CD4-positive, CD25-positive, alpha-beta regulatory T cell (primary cell): ENCODE measurements around the gene TUBB1. TPM values are rescaled to one million over a fixed set of nuclear protein-coding genes. Genes with fewer than 3 reads are reported as not detected.

Experiments used
- ATAC-seq, 2 donors: fragments of 150-1000 bp; cut with Tn5 transposase; one replicate each; pipeline ENCODE4 v1.10.0; 2021; ENCODE audit warnings: low read depth in 2 of 2, moderate number of reproducible peaks in 2 of 2, moderate library complexity in 1 of 2
- DNase-seq, 3 donors: peaks; one replicate each; pipeline versions ENCODE4 v3.0.0 to v3.0.0-alpha.2; 2012 to 2022; ENCODE audit warnings: mixed read lengths in 1 of 3
- H3K27ac ChIP-seq: one replicate; pipeline ENCODE4 v1.7.0; 2013; ENCODE audit warnings: mild to moderate bottlenecking, low read length; ENCODE audit not compliant: insufficient read depth, poor library complexity, severe bottlenecking
- H3K27me3 ChIP-seq: one replicate; pipeline ENCODE4 v1.7.0; 2013; ENCODE audit warnings: low read length; ENCODE audit not compliant: control insufficient read depth, insufficient read depth
- H3K36me3 ChIP-seq: one replicate; pipeline ENCODE4 v1.7.0; 2013; ENCODE audit warnings: mild to moderate bottlenecking, low read length, moderate library complexity; ENCODE audit not compliant: control insufficient read depth, insufficient read depth
- H3K4me1 ChIP-seq: 2 replicates; pipeline ENCODE4 v1.7.0; 2013; ENCODE audit warnings: mild to moderate bottlenecking, low read length; ENCODE audit not compliant: insufficient read depth, control insufficient read depth, poor library complexity, severe bottlenecking
- H3K4me3 ChIP-seq: one replicate; pipeline ENCODE4 v1.7.0; 2013; ENCODE audit warnings: low read depth, mild to moderate bottlenecking, low read length, moderate library complexity
- H3K9me3 ChIP-seq, 2 experiments: 1 replicate in 1 of 2; 2 replicates in 1 of 2; pipeline ENCODE4 v1.7.0; 2013; ENCODE audit warnings: low read length in 2 of 2, mild to moderate bottlenecking in 1 of 2, moderate library complexity in 1 of 2; ENCODE audit not compliant: control insufficient read depth in 2 of 2
- H3K27ac Mint-ChIP-seq, 3 donors: one replicate each; pipeline ENCODE4 v1.8.0; 2020 to 2022; ENCODE audit warnings: mild to moderate bottlenecking in 3 of 3, mixed read lengths in 3 of 3, moderate library complexity in 2 of 3
- H3K27me3 Mint-ChIP-seq: one replicate; pipeline ENCODE4 v1.8.0; 2022; ENCODE audit warnings: mild to moderate bottlenecking, mixed read lengths
- H3K36me3 Mint-ChIP-seq: one replicate; pipeline ENCODE4 v1.8.0; 2020; ENCODE audit warnings: mixed read lengths
- H3K4me1 Mint-ChIP-seq, 4 donors: one replicate each; pipeline ENCODE4 v1.8.0; 2020 to 2022; ENCODE audit warnings: mixed read lengths in 4 of 4, mild to moderate bottlenecking in 1 of 4
- H3K4me3 Mint-ChIP-seq, 4 donors: one replicate each; pipeline ENCODE4 v1.8.0; 2020 to 2022; ENCODE audit warnings: mild to moderate bottlenecking in 4 of 4, mixed read lengths in 4 of 4, moderate library complexity in 3 of 4
- H3K9me3 Mint-ChIP-seq, 7 donors: one replicate each; pipeline ENCODE4 v1.8.0; 2020 to 2022; ENCODE audit warnings: mixed read lengths in 7 of 7, mild to moderate bottlenecking in 3 of 7, moderate library complexity in 2 of 7
- polyA plus RNA-seq, 4 donors: library from polyadenylated mRNA; unstranded; fragments of 300-500 nt; fragmentation: Illumina TruSeq; gene quantifications; one replicate each; pipeline ENCODE4 v1.2.3, GENCODE V29; 2021
- total RNA-seq: library from RNA; stranded (reverse); gene quantifications from one replicate; pipeline ENCODE4 v1.2.3, GENCODE V29; 2022

Gene TUBB1
- total and polyA plus RNA-seq, 5 donors from 2014 or later = 0.07 to 31.7 (median 0.14) TPM

GRCh38 chr20:58991715-58992114, 27.5 kb upstream of the TUBB1 start:
- Histone ChIP-seq H3K4me1 (peaks cover under 1% of the 10 kb centered on the region), H3K9me3 (no peaks in the 10 kb centered on the region), H3K36me3 (peaks cover 93% of the 10 kb centered on the region), H3K4me3 (no peak overlapping the region), H3K27me3 (no peaks in the 10 kb centered on the region), H3K27ac (no peak overlapping the region)
- H3K4me3 Mint-ChIP-seq = no peak overlapping the region
- peaks cover 54% of the 10 kb centered on the region for H3K36me3 Mint-ChIP-seq
- ATAC-seq = no peak
- H3K27ac Mint-ChIP-seq = peak overlapping the region in 1 of 3 donors; percentile 56
- no peak for DNase-seq
- H3K4me1 Mint-ChIP-seq = peaks cover 4 to 26% (median 11%) of the 10 kb centered on the region in 4 donors
- no peaks in the 10 kb centered on the region for H3K9me3 Mint-ChIP-seq
- H3K27me3 Mint-ChIP-seq = no peaks in the 10 kb centered on the region

- Mint-ChIP-seq H3K36me3 (peaks cover 51% of the 10 kb centered on the region), H3K27ac (no peak overlapping the region)
- no peak overlapping the region for H3K27ac ChIP-seq
These were observed 26.3 kb upstream of the TUBB1 start for GRCh38 chr20:58992911-58993310.

GRCh38 chr20:58993332-58994248, 25.6 kb upstream of the TUBB1 start:
- H3K27me3 ChIP-seq = no peaks in the 10 kb centered on the region
- H3K9me3 ChIP-seq = no peaks in the 10 kb centered on the region
- DNase-seq = no peak
- peak overlapping the region in 1 of 3 donors; percentile 73 for H3K27ac Mint-ChIP-seq
- no peaks in the 10 kb centered on the region for H3K4me1 ChIP-seq
- no peak overlapping the region for H3K27ac ChIP-seq
- no peaks in the 10 kb centered on the region for H3K9me3 Mint-ChIP-seq
- no peaks in the 10 kb centered on the region for H3K27me3 Mint-ChIP-seq
- no peak overlapping the region for H3K4me3 ChIP-seq
- H3K4me1 Mint-ChIP-seq = peaks cover 0 to 23% (median 7%) of the 10 kb centered on the region in 4 donors
- H3K4me3 Mint-ChIP-seq = no peak overlapping the region
- peaks cover 88% of the 10 kb centered on the region for H3K36me3 ChIP-seq
- peaks cover 47% of the 10 kb centered on the region for H3K36me3 Mint-ChIP-seq
- ATAC-seq = no peak

More at GRCh38 chr20:58992911-58993310, 26.3 kb upstream of the TUBB1 start:
- H3K27me3 ChIP-seq = no peaks in the 10 kb centered on the region
- ATAC-seq (no peak), DNase-seq (no peak)
- no peaks in the 10 kb centered on the region for H3K27me3 Mint-ChIP-seq
- peaks cover 0 to 23% (median 7%) of the 10 kb centered on the region in 4 donors for H3K4me1 Mint-ChIP-seq
- peaks cover 92% of the 10 kb centered on the region for H3K36me3 ChIP-seq
- no peak overlapping the region for H3K4me3 Mint-ChIP-seq
- no peaks in the 10 kb centered on the region for H3K9me3 ChIP-seq
- H3K4me1 ChIP-seq = no peaks in the 10 kb centered on the region
- H3K9me3 Mint-ChIP-seq = no peaks in the 10 kb centered on the region
- no peak overlapping the region for H3K4me3 ChIP-seq

- peaks cover 78% of the 10 kb centered on the region for H3K36me3 ChIP-seq
- peak overlapping the region; percentile 50 to 81 (median 79) for H3K27ac Mint-ChIP-seq
- H3K9me3 ChIP-seq = no peaks in the 10 kb centered on the region
- no peak for DNase-seq
- no peaks in the 10 kb centered on the region for H3K4me1 ChIP-seq
- no peak overlapping the region for H3K27ac ChIP-seq
- H3K27me3 Mint-ChIP-seq = no peaks in the 10 kb centered on the region
- no peak overlapping the region for H3K4me3 Mint-ChIP-seq
- H3K4me1 Mint-ChIP-seq = peaks cover 0 to 23% (median 7%) of the 10 kb centered on the region in 4 donors
- H3K4me3 ChIP-seq = no peak overlapping the region
- ATAC-seq = no peak
- H3K36me3 Mint-ChIP-seq = peaks cover 40% of the 10 kb centered on the region
- H3K27me3 ChIP-seq = no peaks in the 10 kb centered on the region
- H3K9me3 Mint-ChIP-seq = no peaks in the 10 kb centered on the region
These were observed 24.7 kb upstream of the TUBB1 start for GRCh38 chr20:58994390-58995159.

GRCh38 chr20:58995461-58996225, 23.6 kb upstream of the TUBB1 start:
- DNase-seq = no peak
- Histone ChIP-seq H3K4me1 (no peaks in the 10 kb centered on the region), H3K9me3 (no peaks in the 10 kb centered on the region), H3K36me3 (peaks cover 71% of the 10 kb centered on the region), H3K27me3 (no peaks in the 10 kb centered on the region), H3K27ac (no peak overlapping the region), H3K4me3 (no peak overlapping the region)
- peak overlapping the region; percentile 40 to 81 (median 50) for H3K27ac Mint-ChIP-seq
- peaks cover 37% of the 10 kb centered on the region for H3K36me3 Mint-ChIP-seq
- peaks cover 0 to 23% (median 7%) of the 10 kb centered on the region in 4 donors for H3K4me1 Mint-ChIP-seq
- no peak for ATAC-seq
- H3K4me3 Mint-ChIP-seq = peak overlapping the region in 1 of 4 donors; percentile 16
- no peaks in the 10 kb centered on the region for H3K9me3 Mint-ChIP-seq
- no peaks in the 10 kb centered on the region for H3K27me3 Mint-ChIP-seq

- Histone ChIP-seq H3K36me3 (peaks cover 65% of the 10 kb centered on the region), H3K4me1 (no peaks in the 10 kb centered on the region), H3K27ac (no peak overlapping the region), H3K27me3 (no peaks in the 10 kb centered on the region), H3K4me3 (no peak overlapping the region), H3K9me3 (no peaks in the 10 kb centered on the region)
- no peaks in the 10 kb centered on the region for H3K27me3 Mint-ChIP-seq
- ATAC-seq (no peak), DNase-seq (no peak)
- peaks cover 36% of the 10 kb centered on the region for H3K36me3 Mint-ChIP-seq
- peaks cover 0 to 23% (median 7%) of the 10 kb centered on the region in 4 donors for H3K4me1 Mint-ChIP-seq
- H3K4me3 Mint-ChIP-seq = peak overlapping the region in 1 of 4 donors; percentile 16
- no peak overlapping the region for H3K27ac Mint-ChIP-seq
- no peaks in the 10 kb centered on the region for H3K9me3 Mint-ChIP-seq
These were observed 23.0 kb upstream of the TUBB1 start for GRCh38 chr20:58996226-58996611.

GRCh38 chr20:58997141-58997770, 22.0 kb upstream of the TUBB1 start:
- no peak for ATAC-seq
- no peaks in the 10 kb centered on the region for H3K9me3 ChIP-seq
- Mint-ChIP-seq H3K27ac (peak overlapping the region in 1 of 3 donors; percentile 10), H3K9me3 (no peaks in the 10 kb centered on the region), H3K4me3 (no peak overlapping the region), H3K4me1 (peaks cover 0 to 24% (median 6%) of the 10 kb centered on the region in 4 donors), H3K27me3 (no peaks in the 10 kb centered on the region), H3K36me3 (peaks cover 29% of the 10 kb centered on the region)
- no peak for DNase-seq
- no peaks in the 10 kb centered on the region for H3K4me1 ChIP-seq
- H3K4me3 ChIP-seq = no peak overlapping the region
- no peak overlapping the region for H3K27ac ChIP-seq
- no peaks in the 10 kb centered on the region for H3K27me3 ChIP-seq
- H3K36me3 ChIP-seq = peaks cover 56% of the 10 kb centered on the region
